Pulmonary artery endothelial cell (primary cell): ENCODE data around the gene RNF128. TPM values are rescaled to one million over a fixed set of nuclear protein-coding genes. Genes with fewer than 3 reads are reported as not detected.
"Not testable (repeated sequence)": the region's sequence is repeated elsewhere in the genome, so short reads cannot be mapped to it uniquely, and the experiment has no call there.

Source experiments
- DNase-seq: peaks from one replicate; pipeline ENCODE4 v3.0.0-alpha.2; 2011; ENCODE audit warnings: low read depth, low spot score
- total RNA-seq: library from RNA; depleted of rRNA; stranded (reverse); fragments of >200 nt; gene quantifications from 2 replicates; pipeline ENCODE4 v1.2.3, GENCODE V29; 2014

RNF128 gene
- total RNA-seq, 1 donor from 2014 or later: not detected

GRCh38 chrX:106748377-106748776 lies 21.9 kb downstream of the RNF128 start:
- no peak for DNase-seq

- DNase-seq: no peak
Observed at GRCh38 chrX:106751407-106751806, 24.9 kb downstream of the RNF128 start.

GRCh38 chrX:106752101-106752678 lies 25.7 kb downstream of the RNF128 start:
- DNase-seq: no peak

- not testable (repeated sequence) for DNase-seq
Observed at GRCh38 chrX:106769288-106769687, 42.8 kb downstream of the RNF128 start.

GRCh38 chrX:106774981-106775380 lies 48.5 kb downstream of the RNF128 start:
- DNase-seq: no peak

GRCh38 chrX:106780264-106780663 lies 53.8 kb downstream of the RNF128 start:
- no peak for DNase-seq

- no peak for DNase-seq
Observed at GRCh38 chrX:106780664-106781377, 54.3 kb downstream of the RNF128 start.

GRCh38 chrX:106783716-106784115 lies 57.2 kb downstream of the RNF128 start:
- DNase-seq: no peak

GRCh38 chrX:106791495-106791894 lies 65.0 kb downstream of the RNF128 start:
- no peak for DNase-seq

GRCh38 chrX:106802063-106802387 lies 75.5 kb downstream of the RNF128 start:
- no peak for DNase-seq

GRCh38 chrX:106802388-106803275 lies 76.1 kb downstream of the RNF128 start, which contains the start of gene TBC1D8B:
TBC1D8B (plus strand) TSS chrX:106802673; CDS start chrX:106802854, 181 bp downstream.
- DNase-seq: peak; percentile 72

GRCh38 chrX:106811131-106811910 lies 84.8 kb downstream of the RNF128 start:
- DNase-seq: no peak

GRCh38 chrX:106812930-106813329 lies 86.4 kb downstream of the RNF128 start:
- not testable (repeated sequence) for DNase-seq

- not testable (repeated sequence) for DNase-seq
Observed at GRCh38 chrX:106814093-106814492, 87.6 kb downstream of the RNF128 start.

Other genes starting within 250 kb of the RNF128 start
- 0.07 and 0.11 TPM in 2 replicates for gene RADX, start 114.7 kb upstream of the RNF128 start, total RNA-seq
- 4.7 and 5.3 TPM in 2 replicates for gene TBC1D8B, start 76.0 kb downstream of the RNF128 start, total RNA-seq
- gene RIPPLY1, start 176.6 kb downstream of the RNF128 start, total RNA-seq: not detected in 2 replicates
- gene CLDN2, start 193.7 kb downstream of the RNF128 start, total RNA-seq: not detected in 2 replicates